IPS-20b (cell line): Measurements from ENCODE around the gene SYT14.
"Not testable (repeated sequence)": the region's sequence is repeated elsewhere in the genome, so short reads cannot be mapped to it uniquely, and the experiment has no call there.

Source experiments
- H3K27ac ChIP-seq: one replicate; pipeline ENCODE4 v1.5.1; 2013; ENCODE audit warnings: low read length
- H3K27me3 ChIP-seq: 2 replicates; pipeline ENCODE4 v1.6.1; 2013; ENCODE audit warnings: mild to moderate bottlenecking, low read length, inconsistent platforms; ENCODE audit not compliant: insufficient read depth
- H3K36me3 ChIP-seq: 2 replicates; pipeline ENCODE4 v1.6.1; 2013; ENCODE audit warnings: low read depth, mild to moderate bottlenecking, inconsistent platforms, low read length, moderate library complexity; ENCODE audit not compliant: insufficient read depth
- H3K4me1 ChIP-seq: 2 replicates; pipeline ENCODE4 v1.6.1; 2013; ENCODE audit warnings: mild to moderate bottlenecking, control low read depth, inconsistent platforms, low read length, moderate library complexity; ENCODE audit not compliant: insufficient read depth
- H3K4me3 ChIP-seq: 2 replicates; pipeline ENCODE4 v1.5.1; 2013; ENCODE audit warnings: mild to moderate bottlenecking, low read length, inconsistent platforms
- H3K9ac ChIP-seq: 2 replicates; pipeline ENCODE4 v1.6.1; 2013; ENCODE audit warnings: low read depth, mild to moderate bottlenecking, inconsistent platforms, low read length, moderate library complexity
- H3K9me3 ChIP-seq: 2 replicates; pipeline ENCODE4 v1.6.1; 2013; ENCODE audit warnings: mild to moderate bottlenecking, low read depth, low read length, inconsistent platforms; ENCODE audit not compliant: insufficient read depth

Gene SYT14

DNA sequence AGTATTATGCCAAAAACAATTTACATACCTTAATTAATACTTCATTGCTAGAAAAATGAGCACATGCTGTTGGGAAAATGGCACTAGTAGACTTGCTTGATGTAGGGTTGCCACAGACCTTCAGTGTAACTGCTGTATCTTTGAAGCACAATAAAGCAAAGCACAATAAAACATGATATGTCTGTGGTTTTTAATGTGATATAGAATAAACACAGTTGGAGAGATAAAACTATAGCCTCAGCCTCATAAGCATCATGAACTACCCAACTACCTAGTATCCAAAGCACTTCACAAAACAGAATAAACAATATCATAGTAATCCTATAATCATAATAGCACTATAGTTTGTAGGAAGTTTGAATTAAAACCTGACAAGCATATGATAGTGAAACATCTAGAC is 143.5 kb downstream of the SYT14 start:
- Histone ChIP-seq H3K9me3 (no peaks in the 10 kb centered on the region), H3K9ac (no peak overlapping the region), H3K27me3 (no peaks in the 10 kb centered on the region), H3K4me1 (no peaks in the 10 kb centered on the region), H3K36me3 (no peaks in the 10 kb centered on the region), H3K27ac (no peak overlapping the region), H3K4me3 (no peak overlapping the region)

DNA sequence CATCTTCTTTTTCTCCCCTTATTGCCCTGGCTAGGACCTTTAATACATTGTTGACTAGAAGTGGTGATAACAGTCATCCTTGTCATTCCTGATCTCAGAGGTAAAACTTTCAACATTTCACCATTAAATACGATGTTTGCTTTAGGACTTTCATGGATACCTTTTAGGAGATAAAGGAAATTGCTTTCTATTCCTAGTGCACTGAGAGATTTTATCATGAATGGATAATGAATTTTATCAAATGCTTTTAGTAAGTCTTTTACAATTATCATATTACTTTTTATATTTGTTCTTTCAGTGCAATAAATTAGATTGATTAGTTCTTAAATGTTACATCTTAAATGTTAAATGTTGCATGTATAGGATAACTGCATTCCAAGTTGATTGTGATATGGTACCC is 147.3 kb downstream of the SYT14 start:
- H3K27ac ChIP-seq, result no peak overlapping the region
- H3K27me3 ChIP-seq, result no peaks in the 10 kb centered on the region
- H3K36me3 ChIP-seq, result no peaks in the 10 kb centered on the region
- H3K4me1 ChIP-seq, result no peaks in the 10 kb centered on the region
- no peaks in the 10 kb centered on the region for H3K9me3 ChIP-seq
- H3K4me3 ChIP-seq, result no peak overlapping the region
- H3K9ac ChIP-seq, result no peak overlapping the region

DNA sequence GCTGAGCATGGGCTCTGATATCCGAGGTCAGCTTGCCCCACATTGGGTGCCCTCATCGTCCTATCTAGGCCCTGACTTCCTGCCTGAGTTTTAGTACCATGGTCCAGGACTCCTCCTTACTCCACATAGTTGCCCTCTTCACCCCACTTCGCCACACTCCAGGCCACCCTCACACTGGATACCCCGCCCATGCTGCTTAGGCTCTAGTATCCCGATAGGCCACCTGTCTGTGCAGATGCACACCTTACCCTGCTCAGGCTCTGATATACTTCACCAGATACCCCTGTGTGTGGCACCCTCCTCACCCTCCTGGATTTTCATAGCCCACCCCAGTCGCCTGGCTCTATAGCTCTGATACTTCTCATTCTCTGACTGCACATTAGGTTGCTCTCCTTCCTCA is 149.0 kb downstream of the SYT14 start:
- no peaks in the 10 kb centered on the region for H3K9me3 ChIP-seq
- H3K4me1 ChIP-seq, result no peaks in the 10 kb centered on the region
- H3K27ac ChIP-seq, result no peak overlapping the region
- no peak overlapping the region for H3K9ac ChIP-seq
- H3K27me3 ChIP-seq, result no peaks in the 10 kb centered on the region
- no peak overlapping the region for H3K4me3 ChIP-seq
- no peaks in the 10 kb centered on the region for H3K36me3 ChIP-seq

DNA sequence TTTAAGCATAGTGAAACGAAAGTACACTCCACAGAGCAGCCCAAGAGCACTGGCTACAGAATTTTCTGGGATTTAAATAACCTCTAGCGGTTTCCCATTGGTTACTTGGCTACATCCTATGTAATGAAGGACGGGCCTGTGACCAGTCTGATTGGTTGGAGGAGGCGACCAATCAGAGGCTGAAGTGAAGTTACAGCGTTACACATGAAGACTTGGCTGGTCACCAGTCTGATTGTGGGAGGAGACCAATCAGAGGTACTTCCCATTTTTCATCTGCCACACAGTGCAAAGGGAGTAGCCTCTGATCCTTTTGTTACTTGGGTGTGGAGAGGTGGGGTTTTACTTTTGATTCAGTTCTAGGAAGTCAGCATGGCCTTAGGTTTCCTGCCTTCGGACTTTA is 151.8 kb downstream of the SYT14 start:
- Histone ChIP-seq H3K4me3 (no peak overlapping the region), H3K4me1 (no peaks in the 10 kb centered on the region), H3K36me3 (no peaks in the 10 kb centered on the region), H3K9ac (no peak overlapping the region), H3K27me3 (no peaks in the 10 kb centered on the region), H3K27ac (no peak overlapping the region), H3K9me3 (no peaks in the 10 kb centered on the region)

GRCh38 chr1:210092366-210092765 is 154.3 kb downstream of the SYT14 start:
- no peaks in the 10 kb centered on the region for H3K9me3 ChIP-seq
- H3K27me3 ChIP-seq, result no peaks in the 10 kb centered on the region
- no peak overlapping the region for H3K27ac ChIP-seq
- H3K4me1 ChIP-seq, result no peaks in the 10 kb centered on the region
- no peak overlapping the region for H3K4me3 ChIP-seq
- H3K36me3 ChIP-seq, result no peaks in the 10 kb centered on the region
- H3K9ac ChIP-seq, result no peak overlapping the region

GRCh38 chr1:210093461-210093860 is 155.4 kb downstream of the SYT14 start:
- no peak overlapping the region for H3K9ac ChIP-seq
- no peak overlapping the region for H3K4me3 ChIP-seq
- no peaks in the 10 kb centered on the region for H3K27me3 ChIP-seq
- H3K9me3 ChIP-seq, result no peaks in the 10 kb centered on the region
- no peaks in the 10 kb centered on the region for H3K4me1 ChIP-seq
- no peak overlapping the region for H3K27ac ChIP-seq
- H3K36me3 ChIP-seq, result no peaks in the 10 kb centered on the region

GRCh38 chr1:210098356-210098755 is 160.3 kb downstream of the SYT14 start:
- H3K4me3 ChIP-seq, result no peak overlapping the region
- H3K27me3 ChIP-seq, result no peaks in the 10 kb centered on the region
- no peaks in the 10 kb centered on the region for H3K9me3 ChIP-seq
- no peak overlapping the region for H3K27ac ChIP-seq
- no peaks in the 10 kb centered on the region for H3K4me1 ChIP-seq
- H3K9ac ChIP-seq, result no peak overlapping the region
- peaks cover 5% of the 10 kb centered on the region; the same call in 1 of the 2 replicates for H3K36me3 ChIP-seq

DNA sequence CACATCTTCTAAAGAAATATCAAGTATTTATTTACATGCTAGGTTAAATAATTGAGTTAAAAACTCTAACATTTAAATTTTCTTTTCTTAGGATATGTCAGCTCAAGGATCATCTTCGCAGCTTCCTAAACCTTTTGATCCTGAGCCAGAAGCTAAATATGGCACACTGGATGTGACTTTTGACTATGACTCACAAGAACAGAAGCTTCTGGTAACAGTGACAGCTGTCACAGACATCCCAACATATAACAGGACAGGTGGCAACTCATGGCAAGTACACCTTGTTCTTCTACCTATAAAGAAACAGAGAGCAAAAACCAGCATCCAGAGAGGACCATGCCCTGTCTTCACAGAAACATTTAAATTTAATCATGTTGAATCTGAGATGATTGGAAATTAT is 161.9 kb downstream of the SYT14 start:
- Histone ChIP-seq H3K27me3 (no peaks in the 10 kb centered on the region), H3K4me3 (no peak overlapping the region), H3K36me3 (peaks cover 5% of the 10 kb centered on the region; the same call in 1 of the 2 replicates), H3K4me1 (no peaks in the 10 kb centered on the region), H3K9ac (no peak overlapping the region), H3K9me3 (no peaks in the 10 kb centered on the region), H3K27ac (no peak overlapping the region)

DNA sequence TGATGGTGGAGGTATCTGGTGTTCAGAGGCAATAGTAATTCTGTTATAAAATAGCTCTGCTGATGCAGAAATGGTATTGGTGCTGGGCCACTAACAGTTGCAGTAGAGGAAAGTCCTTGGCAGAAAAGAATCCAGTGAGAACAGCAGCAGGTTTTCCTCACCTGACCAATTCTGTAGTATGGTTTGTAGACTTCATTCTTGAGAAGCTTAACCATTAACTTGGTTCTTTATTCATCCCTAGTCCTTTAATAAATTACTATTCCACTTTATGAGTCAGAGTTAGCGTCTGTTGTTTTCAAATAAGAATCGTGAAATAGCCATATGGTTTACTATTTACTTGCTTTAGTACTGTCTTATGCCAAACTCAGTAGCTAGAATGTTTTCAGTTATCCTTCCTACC is 166.1 kb downstream of the SYT14 start:
- Histone ChIP-seq H3K9me3 (no peaks in the 10 kb centered on the region), H3K36me3 (peaks cover 5% of the 10 kb centered on the region; the same call in 1 of the 2 replicates), H3K27me3 (no peaks in the 10 kb centered on the region), H3K9ac (no peak overlapping the region), H3K4me3 (no peak overlapping the region), H3K4me1 (no peaks in the 10 kb centered on the region), H3K27ac (no peak overlapping the region)

- H3K36me3 ChIP-seq, H3K27me3 ChIP-seq, H3K9ac ChIP-seq, H3K27ac ChIP-seq, H3K9me3 ChIP-seq, H3K4me3 ChIP-seq: not testable (repeated sequence)
- peaks cover 11% of the 10 kb centered on the region; the same call in 1 of the 2 replicates for H3K4me1 ChIP-seq
Measured at GRCh38 chr1:210112906-210113305, 174.9 kb downstream of the SYT14 start.

DNA sequence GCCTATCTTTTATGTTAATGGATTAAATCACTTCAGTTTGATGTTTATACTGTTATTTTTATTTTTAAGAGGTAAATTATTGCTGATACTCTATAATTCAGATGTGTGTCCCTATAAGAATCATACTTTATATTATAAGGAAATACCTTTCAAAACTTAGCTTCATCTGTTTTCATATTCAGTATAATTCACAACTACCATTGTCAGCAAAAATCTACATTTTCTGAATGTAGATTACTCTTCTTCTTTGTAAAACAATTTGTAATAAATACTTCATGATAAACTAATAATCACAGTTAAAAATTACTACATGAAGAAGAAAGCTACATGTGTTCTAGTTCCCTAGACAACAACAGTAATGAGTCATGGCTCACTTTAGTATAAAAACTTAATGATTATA is 179.2 kb downstream of the SYT14 start:
- Histone ChIP-seq H3K9me3 (peaks cover 6% of the 10 kb centered on the region; the same call in 1 of the 2 replicates), H3K4me1 (peaks cover 14% of the 10 kb centered on the region; the same call in 1 of the 2 replicates), H3K27me3 (no peaks in the 10 kb centered on the region), H3K27ac (no peak overlapping the region), H3K9ac (no peak overlapping the region), H3K4me3 (no peak overlapping the region), H3K36me3 (no peaks in the 10 kb centered on the region)

- H3K4me3 ChIP-seq, result no peak overlapping the region
- peaks cover 6% of the 10 kb centered on the region; the same call in 1 of the 2 replicates for H3K9me3 ChIP-seq
- H3K36me3 ChIP-seq, result no peaks in the 10 kb centered on the region
- H3K27ac ChIP-seq, result no peak overlapping the region
- H3K4me1 ChIP-seq, result peaks cover 14% of the 10 kb centered on the region; the same call in 1 of the 2 replicates
- H3K27me3 ChIP-seq, result no peaks in the 10 kb centered on the region
- H3K9ac ChIP-seq, result no peak overlapping the region
Measured at GRCh38 chr1:210117681-210118170, 179.7 kb downstream of the SYT14 start.
